OCI-LY7 (cell line): ENCODE measurements around the gene FIG4. TPM values are rescaled to one million over a fixed set of nuclear protein-coding genes. Genes with fewer than 3 reads are reported as not detected.

Experiments
- BruUV-seq: library from RNA; stranded (reverse); fragments of 400-500 nt; replicated peaks from 2 replicates; lab custom pipeline; 2021; lab: Mats Ljungman, UMichigan
- CTCF ChIA-PET: fragments of 300-600 bp; sonication (Branson Sonifier 250); formaldehyde crosslinking; loops from one replicate; lab custom pipeline; 2022; ENCODE audit warnings: antibody characterized with exemption; ENCODE audit not compliant: unreplicated experiment; lab: Charles Lee
- POLR2A ChIA-PET: fragments of 300-600 bp; sonication (Branson Sonifier 250); formaldehyde crosslinking; loops from one replicate; lab custom pipeline; 2022; ENCODE audit warnings: antibody characterized with exemption; lab: Charles Lee
- DNase-seq: peaks from one replicate; pipeline ENCODE4 v3.0.0-alpha.2; 2015; ENCODE audit warnings: low spot score
- H2AFZ ChIP-seq: fragments of 200-600 bp; sonication (generic), shearing (Covaris generic); 2 replicates; pipeline ENCODE4 v1.6.1; 2014; ENCODE audit warnings: mild to moderate bottlenecking, antibody characterized with exemption, low read length, moderate library complexity
- H3K27ac ChIP-seq: fragments of 200-600 bp; sonication (generic); 2 replicates; pipeline ENCODE4 v1.5.1; 2014; ENCODE audit warnings: mixed run types, low read depth, mild to moderate bottlenecking, moderate library complexity, low read length, inconsistent platforms; ENCODE audit not compliant: poor library complexity, severe bottlenecking
- H3K36me3 ChIP-seq: fragments of 200-600 bp; sonication (generic); 2 replicates; pipeline ENCODE4 v1.6.1; 2014; ENCODE audit warnings: mild to moderate bottlenecking, antibody characterized with exemption, low read length, moderate library complexity, mixed read lengths; ENCODE audit not compliant: insufficient read depth
- H3K4me1 ChIP-seq: fragments of 200-600 bp; sonication (generic); 2 replicates; pipeline ENCODE4 v1.5.1; 2014; ENCODE audit warnings: mild to moderate bottlenecking, low read length; ENCODE audit not compliant: insufficient read depth, poor library complexity, severe bottlenecking
- H3K4me2 ChIP-seq: fragments of 200-600 bp; sonication (generic); 2 replicates; pipeline ENCODE4 v1.6.1; 2014; ENCODE audit warnings: mild to moderate bottlenecking, low read length
- H3K4me3 ChIP-seq: fragments of 200-600 bp; sonication (generic); 2 replicates; pipeline ENCODE4 v1.5.1; 2014; ENCODE audit warnings: mild to moderate bottlenecking, low read depth, low read length; ENCODE audit not compliant: poor library complexity, severe bottlenecking
- H3K79me2 ChIP-seq: fragments of 200-600 bp; sonication (generic); 2 replicates; pipeline ENCODE4 v1.6.1; 2016; ENCODE audit warnings: low read depth, mild to moderate bottlenecking, low read length, moderate library complexity, mixed read lengths; ENCODE audit not compliant: insufficient read depth
- H3K9me2 ChIP-seq: fragments of 200-600 bp; sonication (generic); 2 replicates; pipeline ENCODE4 v1.6.1; 2016; ENCODE audit warnings: mild to moderate bottlenecking, low read length, mixed read lengths; ENCODE audit not compliant: insufficient read depth
- H3K9me3 ChIP-seq: fragments of 200-600 bp; sonication (generic); 2 replicates; pipeline ENCODE4 v1.6.1; 2014; ENCODE audit warnings: mild to moderate bottlenecking, mixed run types, low read length, mixed read lengths
- H4K20me1 ChIP-seq: fragments of 200-600 bp; sonication (generic); 2 replicates; pipeline ENCODE4 v1.6.1; 2014; ENCODE audit warnings: mild to moderate bottlenecking, antibody characterized with exemption, low read length, moderate library complexity, mixed read lengths; ENCODE audit not compliant: insufficient read depth
- CTCF ChIP-seq: fragments of 200-600 bp; sonication (generic); conservative IDR thresholded peaks from 2 replicates; pipeline ENCODE4 v1.5.1; 2014; ENCODE audit warnings: mild to moderate bottlenecking, antibody characterized with exemption, low read length, moderate library complexity, mixed read lengths
- EZH2phosphoT487 ChIP-seq: fragments of 200-600 bp; sonication (generic); IDR thresholded peaks from 2 replicates; pipeline ENCODE4 v1.6.1; 2018; ENCODE audit warnings: low read depth, borderline replicate concordance, mild to moderate bottlenecking, mixed run types, antibody characterized with exemption, low read length, moderate library complexity, mixed read lengths
- intact Hi-C: fragments of 100-400 bp; cut with micrococcal nuclease; formaldehyde crosslinking; loops from one replicate; pipeline ENCODE4 v1.10.0; 2022; ENCODE audit not compliant: unreplicated experiment
- total RNA-seq, 2 experiments: library from RNA; depleted of rRNA in 1 of 2; stranded (reverse); fragments of >200 nt in 1 of 2; shearing (Covaris generic) in 1 of 2; gene quantifications; 2 replicates each; pipeline ENCODE4 v1.2.3, GENCODE V29; 2014 to 2022

FIG4 gene
- total RNA-seq, 2 experiments from 2014 or later, result 13.3 to 22.9 TPM

DNA sequence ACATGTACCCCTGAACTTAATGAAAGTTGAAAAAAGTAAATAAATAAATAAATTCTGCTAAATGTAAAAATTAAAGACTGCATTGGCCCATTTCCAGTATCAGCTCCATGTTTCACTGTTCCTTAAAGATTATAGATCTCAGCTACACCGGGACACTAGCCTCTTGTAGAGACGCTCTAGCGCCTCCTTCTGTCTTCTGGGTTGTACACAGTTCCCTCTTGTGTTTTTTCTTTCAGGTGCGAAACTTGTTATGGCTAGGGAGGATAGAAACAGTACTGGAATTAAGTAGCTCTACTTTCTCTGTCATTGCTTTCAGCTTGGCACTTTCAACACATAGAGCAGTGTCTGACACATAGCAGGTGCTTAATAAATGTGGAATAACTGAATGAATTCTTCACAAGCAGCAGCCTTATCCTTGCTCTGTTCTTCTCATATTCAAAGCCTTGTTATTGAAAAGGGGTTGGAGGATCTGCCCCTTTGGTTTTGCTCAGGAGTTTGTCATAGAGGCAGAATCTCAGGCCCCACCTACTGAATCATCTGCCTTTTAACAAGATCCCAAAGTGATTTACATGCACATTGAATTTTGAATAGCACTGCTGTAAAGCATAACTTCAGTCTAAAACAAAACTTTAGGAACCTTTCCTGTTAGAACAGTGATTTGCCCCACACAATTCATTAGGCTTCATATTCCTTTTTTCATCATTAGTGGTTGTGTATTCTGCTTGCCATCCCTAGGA is 92.3 kb downstream of the FIG4 start:
- ChIA-PET POLR2A (interaction anchor here (1.4 kb wide), 1 partner anchor 11 kb away, joined by 3 read pairs; no protein-coding TSS in a partner anchor), CTCF (no interaction called here)
- Histone ChIP-seq H2AFZ (no peak overlapping the region), H3K27ac (no peak overlapping the region), H3K4me1 (no peaks in the 10 kb centered on the region), H3K9me3 (no peaks in the 10 kb centered on the region), H3K4me2 (no peak overlapping the region), H3K9me2 (no peaks in the 10 kb centered on the region), H3K79me2 (no peaks in the 10 kb centered on the region), H4K20me1 (no peaks in the 10 kb centered on the region), H3K36me3 (no peaks in the 10 kb centered on the region), H3K4me3 (no peak overlapping the region)
- TF ChIP-seq EZH2phosphoT487 (no peak), CTCF (peak; percentile 59)
- intact Hi-C loops, result no loop called here
- no peak for DNase-seq
- BruUV-seq, result no TSS peak

DNA sequence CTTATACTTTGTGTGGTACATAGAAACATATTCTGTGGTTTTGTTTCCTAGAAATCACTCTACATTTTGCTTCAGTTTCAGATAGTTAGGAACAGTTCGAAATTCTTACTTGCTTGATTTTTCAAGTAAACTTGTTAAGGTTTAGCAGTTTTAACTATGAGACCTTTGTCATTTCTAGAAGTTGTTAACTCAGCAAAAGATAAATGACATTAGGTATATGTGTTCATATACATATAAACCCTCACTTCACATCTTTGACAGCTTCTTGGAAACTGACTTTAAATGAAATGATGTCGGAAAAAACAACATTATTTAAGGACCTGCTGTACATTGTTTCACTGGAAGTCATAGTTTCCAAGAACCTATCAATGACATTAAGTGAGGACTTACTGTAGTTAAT is 96.2 kb downstream of the FIG4 start:
- Histone ChIP-seq H3K79me2 (no peaks in the 10 kb centered on the region), H3K27ac (no peak overlapping the region), H3K9me2 (no peaks in the 10 kb centered on the region), H3K4me1 (no peaks in the 10 kb centered on the region), H2AFZ (no peak overlapping the region), H3K4me2 (no peak overlapping the region), H3K9me3 (no peaks in the 10 kb centered on the region), H4K20me1 (no peaks in the 10 kb centered on the region), H3K4me3 (no peak overlapping the region), H3K36me3 (no peaks in the 10 kb centered on the region)
- BruUV-seq, result no TSS peak
- DNase-seq, result no peak
- ChIA-PET CTCF (no interaction called here), POLR2A (no interaction called here)
- intact Hi-C loops, result no loop called here
- TF ChIP-seq EZH2phosphoT487 (no peak), CTCF (no peak)

DNA sequence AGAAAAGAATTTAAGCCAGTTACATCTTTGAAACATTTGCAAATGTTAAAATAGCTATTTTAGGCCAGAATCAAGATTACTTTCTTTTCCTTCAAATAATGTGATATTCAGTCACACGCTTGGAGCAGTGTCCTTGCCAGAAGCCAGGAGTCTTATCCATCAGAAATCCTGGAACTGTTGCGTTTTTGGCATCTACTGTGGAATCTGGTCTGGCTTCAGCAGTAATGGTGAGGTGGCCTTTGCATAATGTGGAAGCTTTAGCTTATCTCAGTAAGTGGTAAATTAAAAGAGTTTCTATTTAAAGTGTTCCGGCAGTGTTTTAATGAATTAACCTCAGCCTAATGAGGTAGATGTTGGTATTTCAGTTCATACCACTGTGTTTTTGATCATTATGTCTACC is 97.6 kb downstream of the FIG4 start:
- no peak overlapping the region for H3K4me2 ChIP-seq
- H3K4me1 ChIP-seq, result no peaks in the 10 kb centered on the region
- BruUV-seq, result no TSS peak
- no peaks in the 10 kb centered on the region for H3K9me3 ChIP-seq
- no peaks in the 10 kb centered on the region for H3K79me2 ChIP-seq
- H3K9me2 ChIP-seq, result no peaks in the 10 kb centered on the region
- DNase-seq, result no peak
- no peaks in the 10 kb centered on the region for H3K36me3 ChIP-seq
- no peak overlapping the region for H3K4me3 ChIP-seq
- TF ChIP-seq EZH2phosphoT487, result no peak
- no peak for TF ChIP-seq CTCF
- H3K27ac ChIP-seq, result no peak overlapping the region
- intact Hi-C loops, result no loop called here
- no peak overlapping the region for H2AFZ ChIP-seq
- ChIA-PET POLR2A (no interaction called here), CTCF (no interaction called here)
- H4K20me1 ChIP-seq, result no peaks in the 10 kb centered on the region
